PC-3 (cell line): Measurements from ENCODE around the gene EYS. TPM values are rescaled to one million over a fixed set of nuclear protein-coding genes. Genes with fewer than 3 reads are reported as not detected.

ENCODE experiments used
- ATAC-seq: fragments of 200-7000 bp; cut with Tn5 transposase; 2 replicates; pipeline ENCODE4 v1.9.1; 2020; ENCODE audit warnings: mild to moderate bottlenecking, moderate library complexity
- BruUV-seq: library from RNA; stranded (reverse); fragments of 400-500 nt; replicated peaks from 2 replicates; lab custom pipeline; 2021; lab: Mats Ljungman, UMichigan
- CTCF ChIA-PET: fragments of 300-600 bp; sonication (Branson Sonifier 250); formaldehyde crosslinking; loops from one replicate; lab custom pipeline; 2022; ENCODE audit warnings: antibody characterized with exemption; lab: Charles Lee
- POLR2A ChIA-PET: fragments of 300-600 bp; sonication (Branson Sonifier 250); formaldehyde crosslinking; loops from one replicate; lab custom pipeline; 2022; ENCODE audit warnings: antibody characterized with exemption; ENCODE audit not compliant: unreplicated experiment; lab: Charles Lee
- DNase-seq: peaks from one replicate; pipeline ENCODE4 v3.0.0-alpha.2; 2015
- H2AFZ ChIP-seq: fragments of 300-600 bp; sonication (generic); 2 replicates; pipeline ENCODE4 v1.6.0; 2016; ENCODE audit warnings: antibody characterized with exemption, low read length
- H3F3A ChIP-seq: fragments of 300-600 bp; sonication (generic); one replicate; pipeline ENCODE4 v1.6.0; 2017; ENCODE audit warnings: antibody characterized with exemption, low read length, control low read depth, mild to moderate bottlenecking; ENCODE audit not compliant: unreplicated experiment
- H3K27ac ChIP-seq: fragments of 300-600 bp; sonication (generic); 2 replicates; pipeline ENCODE4 v1.5.1; 2016; ENCODE audit warnings: mild to moderate bottlenecking, low read length
- H3K27me3 ChIP-seq: fragments of 300-600 bp; sonication (generic); 2 replicates; pipeline ENCODE4 v1.6.1; 2016; ENCODE audit warnings: low read length, mixed read lengths
- H3K36me3 ChIP-seq: fragments of 300-600 bp; sonication (generic); 2 replicates; pipeline ENCODE4 v1.6.1; 2016; ENCODE audit warnings: low read depth, mixed run types, low read length, mixed read lengths
- H3K4me1 ChIP-seq: fragments of 300-600 bp; sonication (generic); 2 replicates; pipeline ENCODE4 v1.5.1; 2016; ENCODE audit warnings: low read length; ENCODE audit not compliant: insufficient read depth
- H3K4me2 ChIP-seq: fragments of 300-600 bp; sonication (generic); 2 replicates; pipeline ENCODE4 v1.6.0; 2016; ENCODE audit warnings: low read length
- H3K4me3 ChIP-seq: fragments of 300-600 bp; sonication (generic); 2 replicates; pipeline ENCODE4 v1.5.1; 2016; ENCODE audit warnings: mild to moderate bottlenecking, low read length, mixed read lengths
- H3K79me2 ChIP-seq: fragments of 300-600 bp; sonication (generic); 2 replicates; pipeline ENCODE4 v1.6.1; 2017; ENCODE audit warnings: low read length, mixed read lengths
- H3K9ac ChIP-seq: fragments of 300-600 bp; sonication (generic); 2 replicates; pipeline ENCODE4 v1.6.0; 2016; ENCODE audit warnings: mild to moderate bottlenecking, low read length
- H3K9me2 ChIP-seq: fragments of 300-600 bp; sonication (generic); replicated peaks from 2 replicates; pipeline ENCODE4 v1.6.1; 2016; ENCODE audit warnings: mixed run types, low read length, mixed read lengths
- H3K9me3 ChIP-seq: fragments of 300-600 bp; sonication (generic); 2 replicates; pipeline ENCODE4 v1.6.1; 2016; ENCODE audit warnings: low read length, mixed read lengths
- H4K20me1 ChIP-seq: fragments of 300-600 bp; sonication (generic); 2 replicates; pipeline ENCODE4 v1.6.1; 2016; ENCODE audit warnings: low read length, mixed read lengths
- EZH2 ChIP-seq: fragments of 300-600 bp; sonication (generic); IDR thresholded peaks from one replicate; pipeline ENCODE4 v1.6.1; 2017; ENCODE audit warnings: antibody characterized with exemption, mild to moderate bottlenecking, low read length; ENCODE audit not compliant: unreplicated experiment
- EZH2phosphoT487 ChIP-seq: fragments of 300-600 bp; sonication (generic); IDR thresholded peaks from 2 replicates; pipeline ENCODE4 v1.6.1; 2018; ENCODE audit warnings: mild to moderate bottlenecking, antibody characterized with exemption, low read length, borderline replicate concordance
- intact Hi-C: fragments of 100-400 bp; cut with micrococcal nuclease; formaldehyde crosslinking; loops from 2 replicates; pipeline ENCODE4 v1.9.0; 2023
- total RNA-seq: library from RNA; depleted of rRNA; stranded (reverse); fragments of >200 nt; gene quantifications from 2 replicates; pipeline ENCODE4 v1.2.3, GENCODE V29; 2014
- TF ChIP-seq, protein P1 (sequence below): fragments of 300-600 bp; sonication (generic); conservative IDR thresholded peaks from 2 replicates; pipeline ENCODE4 v1.5.1; 2017; ENCODE audit warnings: antibody characterized with exemption, low read depth, mild to moderate bottlenecking, low read length

EYS gene
- total RNA-seq, 1 experiment from 2014 or later, result 0.07 TPM

DNA sequence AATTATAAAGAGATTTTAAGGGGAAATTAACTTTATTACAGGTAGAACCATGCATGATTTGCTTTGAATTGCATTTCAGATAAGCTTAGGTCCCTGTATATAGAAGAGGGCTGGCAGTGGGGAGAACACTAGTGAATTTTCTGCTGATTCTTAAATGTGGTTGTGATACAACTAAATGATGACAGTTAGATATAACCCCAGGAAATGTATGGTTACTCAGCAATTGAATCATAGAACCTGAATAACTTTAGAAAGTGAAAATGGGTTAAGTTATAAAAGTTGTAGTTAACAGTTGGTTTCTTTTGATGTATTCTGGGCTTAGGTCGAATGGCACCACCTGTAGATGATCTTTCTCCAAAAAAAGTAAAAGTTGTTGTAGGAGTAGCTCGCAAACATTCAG is 2001.3 kb downstream of the EYS start:
- H3K4me3 ChIP-seq, result no peak overlapping the region
- no peak for ATAC-seq
- DNase-seq, result no peak
- no peak for TF ChIP-seq EZH2phosphoT487
- no TSS peak for BruUV-seq
- H3K4me1 ChIP-seq, result no peaks in the 10 kb centered on the region
- H3F3A ChIP-seq, result no peaks in the 10 kb centered on the region
- ChIA-PET POLR2A (no interaction called here), CTCF (no interaction called here)
- no peak overlapping the region for H2AFZ ChIP-seq
- no peaks in the 10 kb centered on the region for H4K20me1 ChIP-seq
- peaks cover 16% of the 10 kb centered on the region for H3K36me3 ChIP-seq
- intact Hi-C loops, result no loop called here
- no peaks in the 10 kb centered on the region for H3K9me3 ChIP-seq
- no peak overlapping the region for H3K9ac ChIP-seq
- H3K79me2 ChIP-seq, result no peaks in the 10 kb centered on the region
- H3K9me2 ChIP-seq, result no peaks in the 10 kb centered on the region
- H3K4me2 ChIP-seq, result no peak overlapping the region
- H3K27ac ChIP-seq, result no peak overlapping the region
- H3K27me3 ChIP-seq, result no peaks in the 10 kb centered on the region

DNA sequence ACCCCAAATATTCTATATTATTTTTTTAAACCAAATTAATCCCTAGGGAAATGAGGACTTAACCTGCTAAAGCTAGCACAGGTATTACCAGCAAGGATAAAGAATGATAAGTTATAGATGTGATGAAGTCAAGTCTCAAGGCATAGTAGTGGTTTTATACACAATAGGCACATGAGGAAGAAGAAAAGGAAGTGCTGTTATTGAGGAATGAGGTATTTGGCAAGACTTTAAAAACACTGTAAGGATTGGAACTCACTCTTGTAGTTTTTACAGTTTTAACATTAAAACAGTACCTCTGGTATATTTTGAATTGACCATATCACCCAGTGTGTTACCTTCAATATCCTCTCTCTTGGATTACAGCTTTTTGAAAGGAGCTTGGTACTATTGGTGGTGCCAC is 2016.8 kb downstream of the EYS start:
- no peak for ATAC-seq
- no peaks in the 10 kb centered on the region for H3K36me3 ChIP-seq
- H3K4me2 ChIP-seq, result no peak overlapping the region
- no peak for DNase-seq
- H3K4me3 ChIP-seq, result no peak overlapping the region
- intact Hi-C loops, result no loop called here
- H3K27ac ChIP-seq, result no peak overlapping the region
- no peaks in the 10 kb centered on the region for H3K79me2 ChIP-seq
- no peak overlapping the region for H2AFZ ChIP-seq
- ChIA-PET CTCF (interaction anchor here (0.6 kb wide), 1 partner anchor 19 kb away, joined by 4 read pairs; no protein-coding TSS in a partner anchor), POLR2A (no interaction called here)
- H3K9ac ChIP-seq, result no peak overlapping the region
- H3K4me1 ChIP-seq, result no peaks in the 10 kb centered on the region
- no TSS peak for BruUV-seq
- H3K27me3 ChIP-seq, result no peaks in the 10 kb centered on the region
- H4K20me1 ChIP-seq, result 0 out of 2 replicates have a peak, but pooled peaks cover 5% of the 10 kb centered on the region
- H3K9me2 ChIP-seq, result no peaks in the 10 kb centered on the region
- H3K9me3 ChIP-seq, result no peaks in the 10 kb centered on the region
- H3F3A ChIP-seq, result no peaks in the 10 kb centered on the region
- TF ChIP-seq, protein P1, sequence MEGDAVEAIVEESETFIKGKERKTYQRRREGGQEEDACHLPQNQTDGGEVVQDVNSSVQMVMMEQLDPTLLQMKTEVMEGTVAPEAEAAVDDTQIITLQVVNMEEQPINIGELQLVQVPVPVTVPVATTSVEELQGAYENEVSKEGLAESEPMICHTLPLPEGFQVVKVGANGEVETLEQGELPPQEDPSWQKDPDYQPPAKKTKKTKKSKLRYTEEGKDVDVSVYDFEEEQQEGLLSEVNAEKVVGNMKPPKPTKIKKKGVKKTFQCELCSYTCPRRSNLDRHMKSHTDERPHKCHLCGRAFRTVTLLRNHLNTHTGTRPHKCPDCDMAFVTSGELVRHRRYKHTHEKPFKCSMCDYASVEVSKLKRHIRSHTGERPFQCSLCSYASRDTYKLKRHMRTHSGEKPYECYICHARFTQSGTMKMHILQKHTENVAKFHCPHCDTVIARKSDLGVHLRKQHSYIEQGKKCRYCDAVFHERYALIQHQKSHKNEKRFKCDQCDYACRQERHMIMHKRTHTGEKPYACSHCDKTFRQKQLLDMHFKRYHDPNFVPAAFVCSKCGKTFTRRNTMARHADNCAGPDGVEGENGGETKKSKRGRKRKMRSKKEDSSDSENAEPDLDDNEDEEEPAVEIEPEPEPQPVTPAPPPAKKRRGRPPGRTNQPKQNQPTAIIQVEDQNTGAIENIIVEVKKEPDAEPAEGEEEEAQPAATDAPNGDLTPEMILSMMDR, result no peak
- TF ChIP-seq EZH2 (no peak), EZH2phosphoT487 (no peak)

DNA sequence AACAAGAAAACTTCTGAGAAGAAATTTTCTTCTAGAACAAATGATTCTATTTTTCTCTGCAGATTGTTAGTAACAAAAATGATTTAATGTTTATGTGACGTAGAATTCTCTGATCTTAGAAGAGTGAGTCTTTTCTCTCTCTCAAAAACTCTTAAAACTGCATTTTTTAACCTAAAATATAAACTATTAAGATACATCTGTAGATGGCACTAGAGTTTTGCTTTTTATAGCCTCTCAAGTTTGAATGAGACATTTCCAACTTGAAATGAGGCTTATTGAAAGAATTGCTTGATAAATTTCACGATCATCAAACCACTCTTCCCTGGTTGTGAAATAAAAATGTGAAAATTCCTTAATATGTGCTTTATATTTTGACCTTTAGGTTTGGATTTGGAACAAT is 2017.6 kb downstream of the EYS start:
- H2AFZ ChIP-seq, result no peak overlapping the region
- H4K20me1 ChIP-seq, result 0 out of 2 replicates have a peak, but pooled peaks cover 5% of the 10 kb centered on the region
- H3K79me2 ChIP-seq, result no peaks in the 10 kb centered on the region
- H3K27me3 ChIP-seq, result no peaks in the 10 kb centered on the region
- H3K9ac ChIP-seq, result no peak overlapping the region
- ATAC-seq (no peak), DNase-seq (peak; percentile 2)
- no TSS peak for BruUV-seq
- H3K4me1 ChIP-seq, result no peaks in the 10 kb centered on the region
- H3K9me3 ChIP-seq, result no peaks in the 10 kb centered on the region
- CTCF ChIA-PET, result no interaction called here
- TF ChIP-seq, protein P1, result peak; percentile 40; the same call in 1 of the 2 replicates
- TF ChIP-seq EZH2, result no peak
- TF ChIP-seq EZH2phosphoT487, result no peak
- H3F3A ChIP-seq, result no peaks in the 10 kb centered on the region
- H3K9me2 ChIP-seq, result no peaks in the 10 kb centered on the region
- POLR2A ChIA-PET, result no interaction called here
- no peak overlapping the region for H3K4me2 ChIP-seq
- intact Hi-C loops, result loop anchor here (2.0 to 5.0 kb wide), 2 partner anchors 43 to 73 kb away; no protein-coding TSS in a partner anchor
- H3K27ac ChIP-seq, result no peak overlapping the region
- H3K4me3 ChIP-seq, result no peak overlapping the region
- no peaks in the 10 kb centered on the region for H3K36me3 ChIP-seq
